Measurements from ENCODE around the gene TRAF3IP3. TPM values are rescaled to one million over a fixed set of nuclear protein-coding genes. Genes with fewer than 3 reads are reported as not detected.

Gene TRAF3IP3
- total RNA-seq, 1 experiment from 2014 or later: not detected

- Histone ChIP-seq H3K4me3 (no peak overlapping the region), H3K9me2 (ENCODE audit: insufficient read depth) (no peaks in the 10 kb centered on the region), H3K36me3 (ENCODE audit: low read depth) (no peaks in the 10 kb centered on the region), H3K27ac (no peak overlapping the region), H3K4me2 (no peak overlapping the region), H3K4me1 (replicated peaks; ENCODE audit: insufficient read depth) (no peaks in the 10 kb centered on the region), H3F3A (ENCODE audit: insufficient read depth, low read depth) (peaks cover 3% of the 10 kb centered on the region; the same call in 1 of the 2 replicates), H2AFZ (no peak overlapping the region), H3K79me2 (ENCODE audit: low read depth) (no peaks in the 10 kb centered on the region), H3K27me3 (ENCODE audit: insufficient read depth, low read depth) (no peaks in the 10 kb centered on the region), H4K20me1 (ENCODE audit: insufficient read depth) (no peaks in the 10 kb centered on the region), H3K9me3 (ENCODE audit: insufficient read depth, low read depth) (no peaks in the 10 kb centered on the region)
- no peak for DNase-seq
- no TSS peak for BruUV-seq (replicated peaks)
- no peak for TF ChIP-seq CTCF (conservative IDR thresholded peaks at IDR 0.05)
- TF ChIP-seq EZH2 (IDR thresholded peaks at IDR 0.05; ENCODE audit: low read depth): no peak
- ChIA-PET CTCF (no interaction called here), POLR2A (ENCODE audit: unreplicated experiment) (no interaction called here)
- intact Hi-C loops (cut with micrococcal nuclease; ENCODE audit: unreplicated experiment): no loop called here
Observed at GRCh38 chr1:209768354-209768774, 12.5 kb downstream of the TRAF3IP3 start.

DNA sequence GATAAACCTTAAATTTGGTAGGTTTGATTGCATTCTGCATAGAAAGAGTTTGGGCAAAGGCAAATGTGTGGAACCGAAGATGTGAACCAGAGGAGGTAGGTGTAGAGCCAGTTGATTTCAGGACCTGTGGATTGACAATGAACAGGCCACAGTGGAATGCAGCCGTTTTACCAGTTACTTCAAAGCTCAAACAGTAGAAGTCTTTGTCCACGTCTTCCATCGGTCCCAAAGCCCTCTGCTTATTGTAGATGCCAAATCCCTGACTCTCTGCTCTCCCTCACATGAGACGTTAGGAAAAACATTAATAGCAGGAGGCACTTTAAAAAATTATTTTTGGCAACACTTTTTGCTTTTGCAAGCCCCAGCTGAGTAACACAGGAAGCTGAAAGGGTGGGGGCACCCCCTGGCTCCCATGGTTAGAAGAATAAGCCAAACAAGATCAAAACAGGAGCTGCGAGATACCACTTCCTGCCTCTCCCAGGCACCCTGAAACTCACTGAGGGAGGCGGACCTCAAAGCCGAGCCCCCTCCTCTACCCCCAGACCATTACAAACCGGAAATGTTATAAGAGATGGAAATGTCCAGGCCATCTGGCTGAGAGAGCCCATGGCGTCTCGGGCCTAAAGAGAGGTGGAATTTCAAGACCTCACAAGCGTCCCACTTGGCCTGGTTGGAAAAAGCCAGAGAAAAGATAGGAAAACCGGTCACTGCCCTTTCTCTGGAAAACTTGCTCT, 13.5 kb downstream of the TRAF3IP3 start:
- no peak overlapping the region for H3K4me2 ChIP-seq
- no peak overlapping the region for H3K27ac ChIP-seq
- intact Hi-C loops (cut with micrococcal nuclease; ENCODE audit: unreplicated experiment): no loop called here
- ChIA-PET CTCF (no interaction called here), POLR2A (ENCODE audit: unreplicated experiment) (no interaction called here)
- TF ChIP-seq CTCF (conservative IDR thresholded peaks at IDR 0.05) (no peak), EZH2 (IDR thresholded peaks at IDR 0.05; ENCODE audit: low read depth) (no peak)
- no peaks in the 10 kb centered on the region for H3K9me2 ChIP-seq (ENCODE audit: insufficient read depth)
- H3K4me3 ChIP-seq: no peak overlapping the region
- no peaks in the 10 kb centered on the region for H3K36me3 ChIP-seq (ENCODE audit: low read depth)
- peaks cover 3% of the 10 kb centered on the region; the same call in 1 of the 2 replicates for H3F3A ChIP-seq (ENCODE audit: insufficient read depth, low read depth)
- H4K20me1 ChIP-seq (ENCODE audit: insufficient read depth): no peaks in the 10 kb centered on the region
- BruUV-seq (replicated peaks): no TSS peak
- DNase-seq: no peak
- H2AFZ ChIP-seq: no peak overlapping the region
- no peaks in the 10 kb centered on the region for H3K27me3 ChIP-seq (ENCODE audit: insufficient read depth, low read depth)
- no peaks in the 10 kb centered on the region for H3K79me2 ChIP-seq (ENCODE audit: low read depth)
- H3K9me3 ChIP-seq (ENCODE audit: insufficient read depth, low read depth): no peaks in the 10 kb centered on the region
- no peaks in the 10 kb centered on the region for H3K4me1 ChIP-seq (replicated peaks; ENCODE audit: insufficient read depth)

- Histone ChIP-seq H3K36me3 (ENCODE audit: low read depth) (no peaks in the 10 kb centered on the region), H3K4me3 (no peak overlapping the region), H3K27me3 (ENCODE audit: insufficient read depth, low read depth) (no peaks in the 10 kb centered on the region), H3K27ac (no peak overlapping the region), H3K4me1 (replicated peaks; ENCODE audit: insufficient read depth) (no peaks in the 10 kb centered on the region), H3K4me2 (no peak overlapping the region), H3K9me3 (ENCODE audit: insufficient read depth, low read depth) (no peaks in the 10 kb centered on the region), H3K79me2 (ENCODE audit: low read depth) (no peaks in the 10 kb centered on the region), H3F3A (ENCODE audit: insufficient read depth, low read depth) (peaks cover 3% of the 10 kb centered on the region; the same call in 1 of the 2 replicates), H3K9me2 (ENCODE audit: insufficient read depth) (no peaks in the 10 kb centered on the region), H2AFZ (no peak overlapping the region), H4K20me1 (ENCODE audit: insufficient read depth) (no peaks in the 10 kb centered on the region)
- BruUV-seq (replicated peaks): no TSS peak
- DNase-seq: no peak
- POLR2A ChIA-PET (ENCODE audit: unreplicated experiment): interaction anchor here (0.7 kb wide), 1 partner anchor 1812 kb away, joined by 3 read pairs; no protein-coding TSS in a partner anchor
- CTCF ChIA-PET: no interaction called here
- no peak for TF ChIP-seq CTCF (conservative IDR thresholded peaks at IDR 0.05)
- intact Hi-C loops (cut with micrococcal nuclease; ENCODE audit: unreplicated experiment): no loop called here
Observed at GRCh38 chr1:209769971-209770370, 14.1 kb downstream of the TRAF3IP3 start.
